HG03558 (cell line): Measurements from ENCODE around the gene REM1.
"Not testable (repeated sequence)": the region's sequence is repeated elsewhere in the genome, so short reads cannot be mapped to it uniquely, and the experiment has no call there.

Source experiments
- ATAC-seq: cut with Tn5 transposase; IDR thresholded peaks from one replicate; pipeline ENCODE4 v1.9.1; 2021; ENCODE audit warnings: moderate number of reproducible peaks; ENCODE audit not compliant: unreplicated experiment; ENCODE audit errors: extremely low read depth

Gene REM1

GRCh38 chr20:31474758-31475427 lies at the start of gene REM1, which contains the start of gene DEFB124:
TSS of gene REM1 (plus strand) at chr20:31475288. CDS start at chr20:31476446, 1,158 bp downstream.
TSS of gene DEFB124 (minus strand) at chr20:31475127. CDS start at chr20:31473013, 2,114 bp downstream.
- no peak for ATAC-seq

GRCh38 chr20:31425797-31426196 lies 49.3 kb upstream of the REM1 start:
- ATAC-seq = no peak

- ATAC-seq = not testable (repeated sequence)
These were observed 48.1 kb upstream of the REM1 start for GRCh38 chr20:31426891-31427551.

- ATAC-seq = not testable (repeated sequence)
These were observed 47.5 kb upstream of the REM1 start for GRCh38 chr20:31427576-31427975.

GRCh38 chr20:31430568-31431115 lies 44.4 kb upstream of the REM1 start:
- no peak for ATAC-seq

GRCh38 chr20:31440012-31440659 lies 35.0 kb upstream of the REM1 start, which contains the start of gene DEFB123:
TSS of gene DEFB123 (plus strand) at chr20:31440632. CDS start at chr20:31440699, 67 bp downstream.
- ATAC-seq = no peak

- ATAC-seq = no peak
These were observed 28.8 kb upstream of the REM1 start for GRCh38 chr20:31446084-31446819.

GRCh38 chr20:31449511-31450414 lies 25.3 kb upstream of the REM1 start:
- no peak for ATAC-seq

GRCh38 chr20:31452575-31452974 lies 22.5 kb upstream of the REM1 start:
- ATAC-seq = no peak

GRCh38 chr20:31454361-31454760 lies 20.7 kb upstream of the REM1 start:
- ATAC-seq = no peak

- not testable (repeated sequence) for ATAC-seq
These were observed 4.1 kb upstream of the REM1 start for GRCh38 chr20:31470946-31471345.

- ATAC-seq = no peak
These were observed 2.4 kb upstream of the REM1 start for GRCh38 chr20:31472395-31473330.

GRCh38 chr20:31473331-31474096 lies 1.6 kb upstream of the REM1 start:
- no peak for ATAC-seq

GRCh38 chr20:31474097-31474436 lies 1.0 kb upstream of the REM1 start:
- ATAC-seq = peak; percentile 37

GRCh38 chr20:31475472-31476293 lies 595 bp downstream of the REM1 start:
- no peak for ATAC-seq

- ATAC-seq = no peak
These were observed 1.2 kb downstream of the REM1 start for GRCh38 chr20:31476294-31476585.

- no peak for ATAC-seq
These were observed 1.6 kb downstream of the REM1 start for GRCh38 chr20:31476643-31477215.
